Activated effector memory CD4-positive, alpha-beta T cell treated with anti-CD3 and anti-CD28 coated beads, Interleukin-2, amount 50 U/mL, for 16 hours (primary cell): ENCODE data around the gene CUEDC1.

Experiments used
- DNase-seq: peaks from one replicate; pipeline ENCODE4 v3.0.0-alpha.2; 2020

Gene CUEDC1

GRCh38 chr17:57955183-57955931 is at the start of gene CUEDC1:
TSS of gene CUEDC1 (minus strand) at chr17:57955412. CDS start at chr17:57885564, 69,848 bp downstream.
- peak; percentile 88 for DNase-seq

GRCh38 chr17:58004060-58004459 is 48.8 kb upstream of the CUEDC1 start:
- DNase-seq = no peak

- DNase-seq = no peak
Observed at GRCh38 chr17:58002973-58003372, 47.8 kb upstream of the CUEDC1 start.

- no peak for DNase-seq
Observed at GRCh38 chr17:58002154-58002948, 47.1 kb upstream of the CUEDC1 start.

- DNase-seq = no peak
Observed at GRCh38 chr17:58001461-58002124, 46.4 kb upstream of the CUEDC1 start.

- no peak for DNase-seq
Observed at GRCh38 chr17:57999496-58000017, 44.3 kb upstream of the CUEDC1 start.

GRCh38 chr17:57999010-57999495 is 43.8 kb upstream of the CUEDC1 start:
- no peak for DNase-seq

- no peak for DNase-seq
Observed at GRCh38 chr17:57997085-57997809, 42.0 kb upstream of the CUEDC1 start.

- DNase-seq = peak; percentile 78
Observed at GRCh38 chr17:57995076-57995956, 40.1 kb upstream of the CUEDC1 start.

GRCh38 chr17:57994436-57994835 is 39.2 kb upstream of the CUEDC1 start:
- DNase-seq = no peak

- no peak for DNase-seq
Observed at GRCh38 chr17:57993471-57994365, 38.5 kb upstream of the CUEDC1 start.

GRCh38 chr17:57991537-57991936 is 36.3 kb upstream of the CUEDC1 start:
- no peak for DNase-seq

- DNase-seq = no peak
Observed at GRCh38 chr17:57990037-57990436, 34.8 kb upstream of the CUEDC1 start.

- DNase-seq = no peak
Observed at GRCh38 chr17:57988301-57989250, 33.4 kb upstream of the CUEDC1 start.

GRCh38 chr17:57987581-57988300 is 32.5 kb upstream of the CUEDC1 start, which contains the start of gene VEZF1:
TSS of gene VEZF1 (minus strand) at chr17:57988254. CDS start at chr17:57988111, 143 bp downstream.
- DNase-seq = peak; percentile 93

- DNase-seq = peak; percentile 79
Observed at GRCh38 chr17:57986841-57987580, 31.8 kb upstream of the CUEDC1 start.

- no peak for DNase-seq
Observed at GRCh38 chr17:57985675-57985974, 30.4 kb upstream of the CUEDC1 start.
